ENCODE measurements around the gene OR10V1. TPM values are rescaled to one million over a fixed set of nuclear protein-coding genes. Genes with fewer than 3 reads are reported as not detected.
"Not testable (repeated sequence)": the region's sequence is repeated elsewhere in the genome, so short reads cannot be mapped to it uniquely, and the experiment has no call there.

OR10V1 gene
- total and polyA plus RNA-seq, 2 donors (not counting 1 experiment from before 2014, with no cell fraction given): not detected

- Mint-ChIP-seq H3K9me3 (ENCODE audit: insufficient read depth) (peaks cover 8% of the 10 kb centered on the region), H3K4me1 (no peaks in the 10 kb centered on the region), H3K4me3 (no peak overlapping the region), H3K27me3 (peaks cover 9% of the 10 kb centered on the region), H3K27ac (no peak overlapping the region)
- Histone ChIP-seq H3K4me1 (ENCODE audit: control insufficient read depth in 2 of 2, insufficient read depth in 2 of 2, low read length in 2 of 2) (no peaks in the 10 kb centered on the region), H4K20me1 (ENCODE audit: control insufficient read depth, insufficient read depth, low read length, poor library complexity, severe bottlenecking) (no peaks in the 10 kb centered on the region), H2AFZ (ENCODE audit: insufficient read depth, low read depth, low read length, poor library complexity, severe bottlenecking) (no peak overlapping the region), H3K4me3 (ENCODE audit: control extremely low read depth in 1 of 5, extremely low read depth in 1 of 5, insufficient read depth in 1 of 5, low read depth in 2 of 5, low read length in 4 of 5) (no peak overlapping the region), H3K79me2 (ENCODE audit: control insufficient read depth, insufficient read depth, low read length) (no peaks in the 10 kb centered on the region), H3K36me3 (replicated peaks in 1 of 2; ENCODE audit: control extremely low read depth in 1 of 2, control insufficient read depth in 1 of 2, extremely low read depth in 1 of 2, insufficient read depth in 2 of 2, low read length in 1 of 2) (no peaks in the 10 kb centered on the region), H3K27ac (ENCODE audit: low read length in 2 of 2) (no peak overlapping the region), H3K27me3 (replicated peaks in 1 of 4; ENCODE audit: control extremely low read depth in 1 of 4, control insufficient read depth in 3 of 4, insufficient read depth in 4 of 4, low read length in 3 of 4) (peaks cover 0 to 10% (median 0%) of the 10 kb centered on the region in 4 experiments), H3K4me2 (replicated peaks; ENCODE audit: low read depth, low read length, poor library complexity, severe bottlenecking) (no peak overlapping the region), H3K9ac (ENCODE audit: low read length) (no peak overlapping the region), H3K9me3 (ENCODE audit: control extremely low read depth in 1 of 3, control insufficient read depth in 2 of 3, insufficient read depth in 1 of 3, low read length in 2 of 3) (peaks cover 2 to 13% (median 12%) of the 10 kb centered on the region in 3 donors)
- DNase-seq: no peak
- TF ChIP-seq CTCF (IDR thresholded peaks at IDR 0.05) (no peak), EZH2 (IDR thresholded peaks at IDR 0.05; ENCODE audit: borderline replicate concordance, insufficient read depth, low read depth, low read length, poor library complexity, severe bottlenecking) (no peak)
- no peak for ATAC-seq (ENCODE audit: low read depth)
- ChIA-PET POLR2A (no interaction called here), CTCF (interaction anchor here (0.7 kb wide), 1 partner anchor 107 kb away, joined by 3 read pairs; no protein-coding TSS in a partner anchor)
- WGBS (ENCODE audit: insufficient coverage): no CpG with 5 or more reads among the region's 2 CpGs
- intact Hi-C loops (cut with micrococcal nuclease): no loop called here
These were observed 22.5 kb downstream of the OR10V1 start for GRCh38 chr11:59691156-59691555.

- no peak overlapping the region for H3K27ac Mint-ChIP-seq
- Histone ChIP-seq H3K4me2 (replicated peaks; ENCODE audit: low read depth, low read length, poor library complexity, severe bottlenecking) (no peak overlapping the region), H2AFZ (ENCODE audit: insufficient read depth, low read depth, low read length, poor library complexity, severe bottlenecking) (no peak overlapping the region), H3K79me2 (ENCODE audit: control insufficient read depth, insufficient read depth, low read length) (no peaks in the 10 kb centered on the region), H3K36me3 (replicated peaks in 1 of 2; ENCODE audit: control extremely low read depth in 1 of 2, control insufficient read depth in 1 of 2, extremely low read depth in 1 of 2, insufficient read depth in 2 of 2, low read length in 1 of 2) (no peaks in the 10 kb centered on the region), H3K4me3 (ENCODE audit: control extremely low read depth in 1 of 5, extremely low read depth in 1 of 5, insufficient read depth in 1 of 5, low read depth in 2 of 5, low read length in 4 of 5) (no peak overlapping the region), H3K4me1 (ENCODE audit: control insufficient read depth in 2 of 2, insufficient read depth in 2 of 2, low read length in 2 of 2) (no peaks in the 10 kb centered on the region), H3K27ac (ENCODE audit: low read length in 2 of 2) (no peak overlapping the region), H3K9ac (ENCODE audit: low read length) (no peak overlapping the region), H3K9me3 (ENCODE audit: control extremely low read depth in 1 of 3, control insufficient read depth in 2 of 3, insufficient read depth in 1 of 3, low read length in 2 of 3) (peaks cover 2 to 15% (median 8%) of the 10 kb centered on the region in 3 donors), H3K27me3 (replicated peaks in 1 of 4; ENCODE audit: control extremely low read depth in 1 of 4, control insufficient read depth in 3 of 4, insufficient read depth in 4 of 4, low read length in 3 of 4) (peaks cover 0 to 10% (median 2%) of the 10 kb centered on the region in 4 experiments), H4K20me1 (ENCODE audit: control insufficient read depth, insufficient read depth, low read length, poor library complexity, severe bottlenecking) (no peaks in the 10 kb centered on the region)
- WGBS (ENCODE audit: insufficient coverage): no CpG with 5 or more reads among the region's 3 CpGs
- peaks cover 25% of the 10 kb centered on the region for H3K27me3 Mint-ChIP-seq
- no peak for TF ChIP-seq EZH2 (IDR thresholded peaks at IDR 0.05; ENCODE audit: borderline replicate concordance, insufficient read depth, low read depth, low read length, poor library complexity, severe bottlenecking)
- ChIA-PET POLR2A (interaction anchor here (0.7 kb wide), 1 partner anchor 116 kb away, joined by 3 read pairs; no protein-coding TSS in a partner anchor), CTCF (interaction anchor here (2.0 kb wide), 1 partner anchor 151 kb away, joined by 4 read pairs; no protein-coding TSS in a partner anchor)
- H3K4me1 Mint-ChIP-seq: no peaks in the 10 kb centered on the region
- no peak overlapping the region for H3K4me3 Mint-ChIP-seq
- H3K9me3 Mint-ChIP-seq (ENCODE audit: insufficient read depth): peaks cover 8% of the 10 kb centered on the region
- ATAC-seq (ENCODE audit: low read depth) (no peak), DNase-seq (no peak)
- intact Hi-C loops (cut with micrococcal nuclease): no loop called here
These were observed 24.6 kb downstream of the OR10V1 start for GRCh38 chr11:59689015-59689414.

GRCh38 chr11:59681260-59681725 is 32.4 kb downstream of the OR10V1 start:
- H3K36me3 ChIP-seq (replicated peaks in 1 of 2; ENCODE audit: control extremely low read depth in 1 of 2, control insufficient read depth in 1 of 2, extremely low read depth in 1 of 2, insufficient read depth in 2 of 2, low read length in 1 of 2); H4K20me1 ChIP-seq (ENCODE audit: control insufficient read depth, insufficient read depth, low read length, poor library complexity, severe bottlenecking); H3K9me3 Mint-ChIP-seq (ENCODE audit: insufficient read depth); H3K4me1 Mint-ChIP-seq; H3K4me2 ChIP-seq (replicated peaks; ENCODE audit: low read depth, low read length, poor library complexity, severe bottlenecking); H3K4me3 Mint-ChIP-seq; H3K27me3 ChIP-seq (replicated peaks in 1 of 4; ENCODE audit: control extremely low read depth in 1 of 4, control insufficient read depth in 3 of 4, insufficient read depth in 4 of 4, low read length in 3 of 4); H3K79me2 ChIP-seq (ENCODE audit: control insufficient read depth, insufficient read depth, low read length); POLR2A ChIA-PET; H2AFZ ChIP-seq (ENCODE audit: insufficient read depth, low read depth, low read length, poor library complexity, severe bottlenecking); H3K4me1 ChIP-seq (ENCODE audit: control insufficient read depth in 2 of 2, insufficient read depth in 2 of 2, low read length in 2 of 2); H3K9me3 ChIP-seq (ENCODE audit: control extremely low read depth in 1 of 3, control insufficient read depth in 2 of 3, insufficient read depth in 1 of 3, low read length in 2 of 3); H3K9ac ChIP-seq (ENCODE audit: low read length); H3K4me3 ChIP-seq (ENCODE audit: control extremely low read depth in 1 of 5, extremely low read depth in 1 of 5, insufficient read depth in 1 of 5, low read depth in 2 of 5, low read length in 4 of 5); H3K27ac ChIP-seq (ENCODE audit: low read length in 2 of 2); ATAC-seq (ENCODE audit: low read depth); DNase-seq; H3K27ac Mint-ChIP-seq: not testable (repeated sequence)
- intact Hi-C loops (cut with micrococcal nuclease): loop anchor here (5.0 kb wide), 1 partner anchor 129 kb away; no protein-coding TSS in a partner anchor
- CTCF ChIA-PET: interaction anchor here (0.8 to 1.8 kb wide), 4 partner anchors 16 to 153 kb away, joined by 3 to 12 read pairs (median 4); no protein-coding TSS in a partner anchor
- WGBS (ENCODE audit: insufficient coverage): 91% methylated on average over 7 of the region's 7 CpGs
- H3K27me3 Mint-ChIP-seq: peaks cover 24% of the 10 kb centered on the region
